OCI-LY3 (cell line): ENCODE data around the gene MGAT3.

ENCODE experiments used
- H2AFZ ChIP-seq: fragments of 200-600, 300-600 bp; shearing (Covaris generic); 2 replicates; pipeline ENCODE4 v1.6.0; 2014; ENCODE audit warnings: antibody characterized with exemption, low read depth, low read length
- H3K27ac ChIP-seq: fragments of 200-600, 300-600 bp; sonication (generic); 2 replicates; pipeline ENCODE4 v1.5.1; 2014; ENCODE audit warnings: mild to moderate bottlenecking, low read length, moderate library complexity, mixed read lengths
- H3K27me3 ChIP-seq: fragments of 200-600, 300-600 bp; sonication (generic); 2 replicates; pipeline ENCODE4 v1.6.1; 2014; ENCODE audit warnings: low read depth, low read length, mixed read lengths
- H3K36me3 ChIP-seq: fragments of 200-600, 300-600 bp; sonication (generic); replicated peaks from 2 replicates; pipeline ENCODE3; 2014; ENCODE audit warnings: low read depth, low read length, mixed read lengths
- H3K4me1 ChIP-seq: fragments of 300-600, 200-600 bp; sonication (generic); 2 replicates; pipeline ENCODE4 v1.6.1; 2014; ENCODE audit warnings: low read length, mixed read lengths
- H3K4me2 ChIP-seq: fragments of 200-600, 300-600 bp; sonication (generic); 2 replicates; pipeline ENCODE4 v1.6.1; 2014; ENCODE audit warnings: low read length, mixed read lengths
- H3K4me3 ChIP-seq: fragments of 300-600, 200-600 bp; sonication (generic); 2 replicates; pipeline ENCODE4 v1.5.1; 2014; ENCODE audit warnings: antibody characterized with exemption, mild to moderate bottlenecking, low read length, moderate library complexity
- H3K79me2 ChIP-seq: fragments of 300-600, 200-600 bp; shearing (Covaris generic); 2 replicates; pipeline ENCODE4 v1.6.1; 2014; ENCODE audit warnings: mild to moderate bottlenecking, low read length, mixed read lengths
- H3K9ac ChIP-seq: fragments of 300-600, 200-600 bp; shearing (Covaris generic); 2 replicates; pipeline ENCODE4 v1.6.0; 2014; ENCODE audit warnings: mild to moderate bottlenecking, low read length, moderate library complexity
- H3K9me3 ChIP-seq: fragments of 200-600, 300-600 bp; shearing (Covaris generic); 2 replicates; pipeline ENCODE4 v1.6.1; 2014; ENCODE audit warnings: low read length, mixed read lengths; ENCODE audit not compliant: insufficient read depth
- H4K20me1 ChIP-seq: fragments of 200-600, 300-600 bp; sonication (generic); 2 replicates; pipeline ENCODE4 v1.6.1; 2016; ENCODE audit warnings: low read length, mixed read lengths; ENCODE audit not compliant: insufficient read depth
- CTCF ChIP-seq: fragments of 200-600, 300-600 bp; sonication (generic); IDR thresholded peaks from 2 replicates; pipeline ENCODE4 v1.5.1; 2014; ENCODE audit warnings: antibody characterized with exemption, low read length, low read depth
- EZH2phosphoT487 ChIP-seq: fragments of 200-600 bp; shearing (Covaris generic); IDR thresholded peaks from 2 replicates; pipeline ENCODE4 v1.6.1; 2018; ENCODE audit warnings: antibody characterized with exemption, mixed run types, low read depth

MGAT3 gene

GRCh38 chr22:39445678-39446077, 11.1 kb upstream of the MGAT3 start:
- Histone ChIP-seq H2AFZ (no peak overlapping the region), H3K27ac (peak overlapping the region; percentile 98), H3K4me2 (peak overlapping the region; percentile 95)

DNA sequence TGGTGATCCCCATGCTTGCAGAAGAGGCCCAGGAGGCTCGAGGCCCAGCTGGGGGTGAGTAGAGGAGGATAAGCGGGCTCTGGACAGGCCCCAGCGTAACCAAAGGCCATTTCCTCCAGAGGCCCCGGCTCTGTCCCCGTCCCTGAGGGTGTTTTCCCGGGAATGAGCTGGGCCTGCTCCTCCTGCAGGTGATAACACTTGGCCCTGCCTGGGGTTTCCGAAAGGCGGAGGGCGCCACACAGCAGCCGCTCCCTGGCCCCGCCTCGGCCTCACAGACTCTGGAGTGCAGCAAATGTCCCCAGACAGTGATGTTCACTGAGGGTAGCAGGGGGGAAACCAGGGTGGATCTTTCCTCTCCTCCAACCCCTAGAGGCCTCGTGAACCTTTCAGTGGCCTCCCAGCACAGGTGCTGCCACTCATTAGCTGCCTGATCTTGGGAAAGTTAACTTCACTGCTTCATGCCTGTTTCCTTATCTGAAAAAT, 10.5 kb upstream of the MGAT3 start:
- Histone ChIP-seq H3K27me3 (no peaks in the 10 kb centered on the region), H3K4me1 (peaks cover 90% of the 10 kb centered on the region), H3K27ac (peak overlapping the region; percentile 98), H4K20me1 (peaks cover 30% of the 10 kb centered on the region), H3K9ac (peak overlapping the region; percentile 97), H3K36me3 (peaks cover 38% of the 10 kb centered on the region), H3K9me3 (no peaks in the 10 kb centered on the region), H2AFZ (no peak overlapping the region), H3K4me2 (peak overlapping the region; percentile 95), H3K4me3 (peak overlapping the region; percentile 85), H3K79me2 (peaks cover 75% of the 10 kb centered on the region)
- no peak for TF ChIP-seq EZH2phosphoT487
- TF ChIP-seq CTCF = peak; percentile 49

More at GRCh38 chr22:39445678-39446077, 11.1 kb upstream of the MGAT3 start:
- peaks cover 70% of the 10 kb centered on the region for H3K79me2 ChIP-seq
- H3K4me3 ChIP-seq = peak overlapping the region; percentile 85
- H3K9me3 ChIP-seq = no peaks in the 10 kb centered on the region
- peaks cover 90% of the 10 kb centered on the region for H3K4me1 ChIP-seq
- no peaks in the 10 kb centered on the region for H3K27me3 ChIP-seq
- peaks cover 32% of the 10 kb centered on the region for H3K36me3 ChIP-seq
- H4K20me1 ChIP-seq = peaks cover 24% of the 10 kb centered on the region
- H3K9ac ChIP-seq = peak overlapping the region; percentile 97
- TF ChIP-seq CTCF (no peak), EZH2phosphoT487 (no peak)

- no peaks in the 10 kb centered on the region for H3K27me3 ChIP-seq
- H3K79me2 ChIP-seq = peaks cover 96% of the 10 kb centered on the region
- TF ChIP-seq CTCF (no peak), EZH2phosphoT487 (no peak)
- peak overlapping the region; percentile 98 for H3K27ac ChIP-seq
- H2AFZ ChIP-seq = no peak overlapping the region
- H3K4me3 ChIP-seq = peak overlapping the region; percentile 85
- H3K9me3 ChIP-seq = no peaks in the 10 kb centered on the region
- peaks cover 91% of the 10 kb centered on the region for H3K4me1 ChIP-seq
- H3K9ac ChIP-seq = peak overlapping the region; percentile 97
- peaks cover 46% of the 10 kb centered on the region for H3K36me3 ChIP-seq
- peak overlapping the region; percentile 95 for H3K4me2 ChIP-seq
- H4K20me1 ChIP-seq = peaks cover 48% of the 10 kb centered on the region
These were observed 8.4 kb upstream of the MGAT3 start for GRCh38 chr22:39448205-39449054.

DNA sequence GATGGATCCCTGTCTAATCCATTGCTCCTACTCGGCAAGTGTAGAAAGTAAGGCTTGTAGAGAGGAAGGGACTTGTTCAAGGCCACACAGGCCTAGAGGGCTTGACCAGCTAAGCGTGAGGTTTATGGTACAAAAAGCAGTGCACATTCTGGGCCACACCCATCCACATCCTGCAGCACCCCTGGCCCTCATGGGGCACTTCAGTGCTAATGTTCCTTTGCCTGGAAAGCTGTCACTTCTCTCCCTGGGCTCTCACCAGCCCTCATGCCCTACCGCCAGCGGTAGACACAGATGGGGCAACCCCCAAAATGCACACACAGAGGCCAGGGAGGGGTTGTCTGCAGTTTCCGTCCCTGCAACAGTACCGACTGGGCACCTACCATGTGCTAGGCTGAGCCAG, 7.1 kb upstream of the MGAT3 start:
- H3K9ac ChIP-seq = peak overlapping the region; percentile 97
- H4K20me1 ChIP-seq = peaks cover 61% of the 10 kb centered on the region
- peaks cover 57% of the 10 kb centered on the region for H3K36me3 ChIP-seq
- H3K27ac ChIP-seq = peak overlapping the region; percentile 98
- H3K4me1 ChIP-seq = peaks cover 90% of the 10 kb centered on the region
- peak overlapping the region; percentile 85 for H3K4me3 ChIP-seq
- no peak for TF ChIP-seq CTCF
- no peak for TF ChIP-seq EZH2phosphoT487
- H3K27me3 ChIP-seq = no peaks in the 10 kb centered on the region
- peak overlapping the region; percentile 95 for H3K4me2 ChIP-seq
- no peak overlapping the region for H2AFZ ChIP-seq
- H3K9me3 ChIP-seq = no peaks in the 10 kb centered on the region
- peaks cover 96% of the 10 kb centered on the region for H3K79me2 ChIP-seq
